Stimulated activated CD4-positive, alpha-beta T cell treated with anti-CD3 and anti-CD28 coated beads, Interleukin-4, amount 100 ng/mL, for 4 hours (primary cell): ENCODE measurements around the gene CASKIN1.
"Not testable (repeated sequence)": the region's sequence is repeated elsewhere in the genome, so short reads cannot be mapped to it uniquely, and the experiment has no call there.

Experiments
- DNase-seq, 2 experiments: peaks; one replicate each; pipeline ENCODE4 v3.0.0-alpha.2; 2020

CASKIN1 gene

DNA sequence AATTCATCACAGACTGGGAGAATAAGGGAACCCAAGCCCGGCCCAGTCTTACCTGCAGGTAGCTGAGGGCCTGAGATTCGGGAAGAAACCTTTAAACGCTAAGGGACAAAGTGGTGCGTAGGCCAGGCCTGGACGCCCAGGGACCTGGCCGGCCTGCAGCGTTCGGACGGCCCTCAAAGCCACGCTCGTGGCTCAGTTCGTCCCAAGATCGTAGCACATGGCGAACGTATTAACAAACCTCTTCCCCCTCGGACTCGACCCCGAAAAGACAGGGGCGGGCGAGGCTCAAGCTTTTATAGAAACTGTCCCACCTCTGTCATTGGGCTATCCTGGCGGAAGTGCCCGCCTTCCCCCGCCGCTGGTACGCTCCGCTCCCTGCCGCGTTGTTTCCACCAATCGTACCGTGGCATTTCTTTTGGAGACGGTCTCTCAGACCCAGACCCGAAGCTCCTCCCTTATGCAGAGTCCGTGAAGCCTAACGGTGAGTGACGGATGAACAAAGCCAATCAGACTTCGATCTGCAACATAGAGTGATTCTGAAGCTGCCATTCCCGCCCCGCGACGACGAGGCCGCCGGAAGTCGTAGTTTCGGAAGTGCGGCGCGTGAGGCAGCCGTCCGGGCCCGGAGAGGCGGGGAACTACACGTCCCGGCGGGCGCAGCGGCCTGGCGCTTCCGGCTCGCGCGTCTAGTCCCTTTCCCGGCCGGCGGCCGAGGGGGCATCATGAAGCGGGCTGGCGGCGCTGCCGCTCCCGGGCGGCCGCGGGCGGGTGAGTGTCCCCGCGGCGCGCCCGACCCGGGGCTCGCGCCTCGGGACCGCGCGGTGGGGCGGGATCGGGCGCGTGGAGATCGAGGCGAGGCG, 41.1 kb downstream of the CASKIN1 start, which contains the start of gene TRAF7:
TRAF7 (plus strand) TSS at position 692 of the 860 bp plus-strand sequence. CDS start 8,139 bp downstream, outside the sequence.
- DNase-seq = peak; percentile 94 to 99

DNA sequence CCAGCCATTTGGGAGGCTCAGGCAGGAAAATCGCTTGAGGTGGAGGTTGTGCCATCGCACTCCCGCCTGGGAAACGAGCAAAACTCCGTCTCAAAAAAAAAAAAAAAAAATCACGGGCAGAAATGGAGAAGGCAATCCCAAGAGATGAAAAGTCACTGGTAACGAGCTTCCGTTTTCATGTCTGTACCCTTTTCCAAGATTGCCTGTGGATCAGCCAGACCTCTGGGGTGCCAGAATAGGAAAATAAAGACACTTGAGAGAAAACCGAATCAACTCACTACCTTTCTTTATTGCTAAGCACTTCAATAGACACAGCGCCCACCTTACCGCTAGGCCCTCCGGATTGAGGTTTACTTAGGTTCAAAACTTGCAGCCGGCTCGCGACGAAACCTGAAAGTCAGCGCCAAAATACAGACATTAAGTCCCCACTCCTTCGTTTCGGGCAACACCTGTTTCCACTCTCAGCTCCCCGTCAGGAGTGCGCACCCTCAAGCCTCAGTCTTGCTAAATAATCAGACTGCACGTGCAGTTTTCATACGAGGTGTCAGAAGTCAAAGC, 41.8 kb downstream of the CASKIN1 start:
- no peak for DNase-seq

DNA sequence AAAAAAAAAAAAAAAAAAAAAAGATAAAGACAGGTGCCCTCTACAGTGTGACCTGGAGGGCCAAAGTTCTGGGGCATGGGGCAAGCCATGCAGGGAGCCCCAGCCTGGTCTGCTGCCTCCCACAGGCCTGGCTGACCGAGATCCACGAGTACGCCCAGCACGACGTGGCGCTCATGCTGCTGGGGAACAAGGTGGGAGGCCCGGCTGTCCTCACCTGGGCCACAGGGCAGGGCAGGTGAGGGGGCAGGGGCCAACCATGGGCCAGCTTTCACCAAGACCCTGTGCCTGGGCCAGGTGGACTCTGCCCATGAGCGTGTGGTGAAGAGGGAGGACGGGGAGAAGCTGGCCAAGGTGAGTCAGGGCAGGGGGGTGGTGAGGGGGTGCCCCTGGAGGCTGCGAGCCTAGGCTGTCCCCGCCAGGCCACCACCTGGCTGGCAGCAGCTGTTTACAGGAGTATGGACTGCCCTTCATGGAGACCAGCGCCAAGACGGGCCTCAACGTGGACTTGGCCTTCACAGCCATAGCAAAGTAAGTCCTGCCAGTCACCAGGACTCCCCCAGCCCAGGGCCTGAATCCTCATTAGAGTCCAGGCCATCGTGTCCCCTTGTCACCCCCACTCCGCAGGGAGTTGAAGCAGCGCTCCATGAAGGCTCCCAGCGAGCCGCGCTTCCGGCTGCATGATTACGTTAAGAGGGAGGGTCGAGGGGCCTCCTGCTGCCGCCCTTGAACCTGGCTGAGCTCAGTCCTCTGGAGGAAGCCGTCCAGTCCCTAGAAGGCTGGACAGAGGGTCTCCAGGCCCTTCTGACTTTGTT, 43.5 kb downstream of the CASKIN1 start:
- DNase-seq = peak in 1 of 2 experiments; percentile 42

DNA sequence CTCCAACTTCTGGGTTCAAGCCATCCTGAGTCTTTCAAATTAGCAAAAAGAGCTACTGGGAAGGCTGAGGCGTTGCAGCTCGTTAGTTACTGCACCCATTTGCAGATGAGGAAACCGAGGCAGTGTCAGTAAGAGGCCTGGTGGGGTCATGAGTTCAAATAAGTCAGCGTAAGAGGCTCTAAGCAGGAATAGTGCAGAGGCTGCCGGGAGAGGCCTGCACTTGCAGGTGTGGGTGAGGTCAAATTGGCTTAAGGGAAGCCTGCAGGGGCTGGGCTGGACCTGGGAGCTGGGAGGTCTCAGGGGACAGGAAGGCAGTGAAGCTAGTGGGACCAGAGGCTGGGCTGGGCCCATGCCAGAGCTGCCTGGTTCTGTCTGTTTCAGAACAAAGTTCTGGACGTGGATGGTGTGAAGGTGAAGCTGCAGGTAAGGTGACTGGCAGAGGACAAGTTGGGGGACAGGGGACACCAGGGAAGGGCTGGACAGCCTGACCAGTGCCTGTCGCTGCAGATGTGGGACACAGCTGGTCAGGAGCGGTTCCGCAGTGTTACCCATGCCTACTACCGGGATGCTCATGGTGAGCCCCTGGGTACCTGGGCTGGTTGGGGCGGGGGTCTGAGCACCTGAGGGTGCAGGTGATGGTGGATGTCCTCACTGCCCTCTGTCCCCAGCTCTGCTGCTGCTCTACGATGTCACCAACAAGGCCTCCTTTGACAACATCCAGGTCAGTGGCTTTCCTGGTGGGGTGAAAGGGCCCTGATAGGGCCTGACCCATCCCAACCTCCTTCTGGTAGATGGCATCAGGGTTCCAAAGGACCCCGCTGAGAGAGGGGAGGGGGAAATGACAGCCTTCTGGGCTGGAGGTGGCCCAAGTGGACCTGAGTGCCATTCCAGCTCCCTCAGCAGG, 45.0 kb downstream of the CASKIN1 start:
- DNase-seq = peak in 1 of 2 experiments; percentile 27

DNA sequence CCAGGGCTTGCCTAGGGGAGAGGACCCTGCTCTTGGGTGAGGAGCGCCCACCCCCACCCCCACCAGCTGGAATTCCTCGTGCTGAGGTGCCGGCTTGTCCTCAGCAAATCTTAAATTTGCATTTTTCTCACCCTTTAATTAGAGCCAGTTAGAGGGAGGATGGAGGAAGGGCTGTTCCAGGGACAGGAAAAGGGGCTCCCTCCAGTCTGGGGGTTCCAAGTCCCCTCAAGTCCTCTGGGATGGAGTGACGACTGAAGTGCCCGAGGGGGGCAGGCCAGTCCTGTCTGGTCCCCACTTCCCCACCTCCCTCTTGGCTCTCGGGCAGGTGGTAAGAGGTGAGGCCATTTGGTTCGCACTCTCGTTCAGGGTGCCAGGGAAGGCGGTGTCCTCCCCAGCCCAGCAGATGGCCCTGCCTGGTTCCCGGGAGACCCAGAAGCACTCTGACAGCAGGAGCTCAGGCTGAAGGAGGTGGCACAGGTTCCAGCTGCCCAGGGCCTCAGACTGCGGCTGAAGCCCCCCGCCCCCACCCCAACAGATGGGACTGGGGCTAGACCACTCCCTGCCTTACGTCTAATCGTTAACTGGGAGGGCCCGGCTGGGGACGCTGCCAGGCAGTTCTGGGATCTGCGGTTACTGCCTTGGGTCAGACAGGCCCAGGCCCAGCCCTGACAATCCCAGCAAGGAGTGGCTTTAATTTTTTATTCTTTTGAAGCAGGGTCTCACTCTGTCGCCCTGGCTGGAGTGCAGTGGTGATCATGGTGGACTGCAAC, 45.8 kb downstream of the CASKIN1 start:
- DNase-seq = peak in 1 of 2 experiments; percentile 32

DNA sequence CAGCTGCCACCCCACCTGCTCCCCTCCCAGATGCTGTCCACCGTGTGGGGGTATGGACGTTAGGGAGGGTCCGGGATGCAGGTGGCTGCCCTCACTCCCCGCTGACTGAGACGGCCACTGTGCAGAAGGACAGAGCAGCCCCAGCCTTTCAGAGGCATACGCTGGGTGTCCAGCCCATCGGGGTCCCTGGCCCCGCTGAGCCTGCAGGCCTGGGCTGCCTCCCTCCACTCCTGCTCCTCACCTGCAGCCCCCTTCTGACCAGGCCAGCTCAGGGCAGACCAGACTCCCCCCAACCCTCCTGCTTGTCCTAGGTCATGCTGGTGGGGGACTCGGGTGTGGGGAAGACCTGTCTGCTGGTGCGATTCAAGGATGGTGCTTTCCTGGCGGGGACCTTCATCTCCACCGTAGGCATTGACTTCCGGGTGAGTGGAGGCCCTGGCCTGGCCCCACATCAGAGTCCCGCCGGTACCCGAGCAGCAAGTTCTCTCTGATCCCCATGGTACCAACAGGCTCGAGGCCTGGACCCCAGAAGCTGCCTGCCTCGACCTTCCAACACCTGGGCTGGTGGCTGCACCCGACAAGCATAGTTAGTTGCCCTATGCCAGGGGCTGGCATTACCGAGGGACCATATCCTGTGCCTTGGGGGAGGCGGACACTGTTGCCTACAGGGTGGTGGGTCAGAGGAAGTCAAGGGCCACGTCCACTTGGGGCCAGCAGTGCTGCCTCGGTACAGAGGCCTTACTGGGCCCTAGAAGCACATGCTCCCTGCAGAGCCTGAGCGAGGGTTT, 46.6 kb downstream of the CASKIN1 start:
- peak in 1 of 2 experiments; percentile 35 for DNase-seq

DNA sequence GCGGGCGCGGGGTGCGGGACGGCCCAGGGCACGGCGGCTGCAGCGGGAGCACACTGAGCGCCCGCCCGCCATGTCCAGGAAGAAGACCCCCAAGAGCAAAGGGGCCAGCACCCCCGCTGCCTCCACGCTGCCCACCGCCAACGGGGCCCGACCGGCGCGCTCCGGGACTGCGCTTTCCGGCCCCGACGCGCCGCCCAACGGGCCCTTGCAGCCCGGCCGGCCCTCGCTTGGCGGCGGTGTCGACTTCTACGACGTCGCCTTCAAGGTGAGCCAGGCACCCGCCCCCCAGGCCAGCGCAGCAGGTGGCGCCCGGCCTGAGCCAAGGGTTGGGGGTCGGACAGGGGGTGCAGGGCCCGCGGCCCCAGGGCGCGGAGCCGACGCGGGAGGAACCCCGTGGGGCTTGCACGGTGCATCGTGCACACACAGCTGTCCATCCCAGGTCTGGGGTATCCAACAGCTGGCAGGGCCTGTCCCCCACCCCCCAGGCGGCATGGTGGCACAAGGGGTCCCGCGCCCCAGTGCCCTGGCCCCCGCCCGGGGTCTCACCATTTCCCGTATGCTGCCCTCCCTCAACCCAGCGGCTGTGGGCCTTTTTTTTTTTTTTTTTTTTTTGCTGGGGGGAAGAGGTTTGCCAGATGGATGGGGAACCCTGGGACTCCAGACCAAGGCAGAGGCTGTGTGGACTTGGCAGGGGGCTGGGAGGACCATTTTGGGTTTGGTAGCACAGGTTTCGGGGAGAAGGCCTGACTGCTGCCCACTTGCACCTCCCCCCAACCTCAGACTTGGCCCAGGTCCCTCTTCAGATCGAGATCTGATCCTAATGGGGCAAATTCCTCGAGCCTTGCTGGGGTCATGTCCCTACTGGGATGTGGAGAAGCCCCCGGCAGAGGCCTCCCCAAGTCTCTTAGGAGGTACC, 47.4 kb downstream of the CASKIN1 start:
- peak in 1 of 2 experiments; percentile 19 for DNase-seq

DNA sequence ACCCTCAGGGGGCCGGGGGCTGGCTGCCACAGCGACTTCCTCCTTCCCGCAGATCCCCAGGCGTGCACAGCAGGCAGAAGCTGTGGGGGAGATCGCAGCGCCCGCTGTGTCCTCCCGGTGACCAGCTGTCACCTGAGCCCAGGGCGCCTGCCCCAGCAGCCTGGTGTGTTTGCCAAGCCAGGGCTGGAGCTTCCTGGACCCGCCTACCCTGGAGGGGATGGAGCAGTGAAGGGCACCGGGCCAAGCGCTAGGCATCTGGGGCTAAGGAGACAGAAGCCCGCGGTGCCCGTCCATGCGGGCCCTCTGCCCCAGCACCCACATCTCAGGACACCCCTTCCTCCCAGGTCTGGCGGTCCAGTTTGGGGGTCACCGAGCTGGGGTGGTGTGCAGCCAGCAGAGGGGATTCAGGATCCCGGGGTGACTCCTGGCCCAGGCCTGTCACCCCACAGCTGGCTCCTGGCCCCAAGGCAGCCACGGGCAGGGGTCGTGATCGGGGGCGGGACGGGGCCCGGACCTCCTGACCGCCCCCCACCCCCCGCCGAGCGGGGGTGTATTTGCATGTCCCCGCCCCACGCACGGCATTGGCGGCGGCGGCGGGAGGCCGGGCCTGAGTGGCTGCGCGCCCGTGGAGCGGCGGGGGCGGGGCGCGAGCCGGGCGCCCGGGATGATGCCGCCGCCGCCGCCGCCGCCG, 48.3 kb downstream of the CASKIN1 start, which contains the start of gene RAB26:
RAB26 (plus strand) TSS at position 645 of the 691 bp plus-strand sequence. CDS start 159 bp downstream, outside the sequence.
- peak; percentile 47 to 56 for DNase-seq

DNA sequence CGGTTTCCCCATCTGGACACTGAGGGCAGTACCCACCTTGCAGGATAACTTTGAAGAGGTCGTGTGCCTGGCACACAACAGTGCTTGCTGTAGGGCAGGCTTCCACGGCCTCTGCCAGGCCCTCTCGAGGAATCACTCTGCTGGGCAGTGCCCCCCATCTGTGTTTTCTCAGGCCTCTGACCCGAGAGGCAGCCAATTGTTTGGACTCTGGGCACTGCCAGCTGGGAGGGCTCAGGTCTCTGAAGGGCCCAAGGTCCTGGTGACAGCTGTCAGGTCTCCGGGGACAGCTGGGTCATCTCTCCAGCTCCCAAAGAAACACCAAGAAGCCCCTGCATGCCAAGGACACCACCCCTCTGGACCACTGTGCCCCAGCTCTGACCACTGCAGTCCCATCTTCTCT, 49.0 kb downstream of the CASKIN1 start:
- no peak for DNase-seq

DNA sequence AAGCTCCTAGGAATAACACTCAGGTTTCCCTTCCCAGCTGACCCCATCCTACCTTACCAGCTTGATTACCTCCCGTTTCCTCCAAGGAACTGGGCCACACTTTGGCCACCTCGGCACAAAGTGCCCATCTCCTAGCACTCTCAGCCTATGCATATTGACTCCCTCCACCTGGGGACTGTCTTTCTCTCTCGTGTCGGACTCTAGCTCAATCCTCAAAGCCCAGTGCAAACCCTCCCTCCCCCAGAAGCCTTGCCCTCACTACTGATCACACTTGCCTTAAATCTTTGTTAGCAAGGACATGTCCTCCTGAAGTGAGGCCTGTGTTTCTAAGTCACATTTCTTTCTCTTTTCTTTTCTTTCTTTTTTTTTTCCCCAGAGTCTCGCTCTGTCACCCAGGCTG, 50.6 kb downstream of the CASKIN1 start:
- DNase-seq = no peak

DNA sequence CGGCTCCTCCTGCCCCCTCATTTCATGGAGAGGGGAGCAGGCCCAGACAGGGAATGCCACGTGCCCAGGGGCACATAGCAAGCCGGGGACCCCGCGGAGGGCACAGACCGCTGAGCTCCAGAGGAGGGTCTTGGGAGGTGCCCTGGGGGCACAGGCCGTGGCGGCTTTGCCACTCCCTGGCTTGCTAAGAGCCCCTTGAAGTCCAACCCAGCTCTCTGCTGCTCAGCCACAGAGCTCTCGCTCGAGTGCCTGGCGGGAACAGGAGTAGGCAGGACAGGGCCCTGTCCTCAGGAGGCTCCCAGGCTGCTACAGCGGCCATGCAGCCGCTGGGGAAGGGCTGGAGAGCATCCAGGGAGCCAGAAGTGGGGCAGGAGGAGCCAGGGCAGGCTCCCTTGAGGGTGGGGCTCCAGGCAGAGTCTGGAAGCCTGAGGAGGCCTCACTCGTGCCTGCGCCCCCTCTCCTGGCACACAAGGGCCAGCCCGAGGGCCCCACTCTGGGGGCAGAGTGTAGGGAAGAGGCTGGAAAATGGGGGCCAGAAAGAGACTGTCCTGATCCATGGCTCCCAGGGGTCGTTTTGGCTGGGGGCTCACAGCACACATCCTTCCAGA, 52.4 kb downstream of the CASKIN1 start:
- DNase-seq = no peak

DNA sequence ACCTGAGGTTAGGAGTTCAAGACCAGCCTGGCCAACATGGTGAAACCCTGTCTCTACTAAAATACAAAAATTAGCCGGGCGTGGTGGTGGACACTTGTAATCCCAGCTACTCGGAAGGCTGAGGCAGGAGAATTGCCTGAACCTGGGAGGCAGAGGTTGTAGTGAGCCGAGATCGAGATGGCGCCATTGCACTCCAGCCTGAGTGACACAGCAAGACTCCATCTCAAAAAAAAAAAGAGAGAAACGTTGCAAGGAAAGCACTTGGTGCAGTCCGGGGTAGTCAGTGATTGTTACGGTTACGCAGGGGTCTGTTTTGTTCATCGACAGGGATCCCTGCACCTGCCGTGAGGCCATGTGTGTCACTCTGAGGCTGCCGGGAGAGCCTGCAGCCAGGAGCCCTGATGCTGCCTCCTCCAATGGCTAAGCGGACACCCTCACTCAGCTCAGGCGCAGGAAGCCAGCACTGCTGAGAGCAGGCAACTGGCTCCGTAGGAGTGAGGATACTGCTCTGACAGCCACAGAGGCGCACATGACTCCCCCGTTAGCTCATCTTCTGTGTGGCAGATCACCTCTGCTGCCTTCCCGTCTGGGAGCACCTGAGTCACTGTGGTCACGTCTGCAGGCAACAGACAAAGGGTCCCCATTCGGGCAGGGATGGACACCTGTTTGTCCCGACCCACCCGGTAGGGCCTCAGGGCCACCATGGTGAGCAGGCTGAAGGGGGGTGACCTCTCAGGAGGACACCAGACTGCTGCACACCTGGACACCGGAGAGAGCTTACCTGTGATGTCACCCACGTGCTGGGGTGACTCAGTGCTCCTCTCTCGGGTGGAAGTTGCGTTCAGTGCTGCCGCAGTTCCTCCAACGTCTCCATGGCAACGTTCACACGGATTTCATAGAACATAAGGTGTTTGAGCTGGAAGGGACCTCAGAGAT, 53.2 kb downstream of the CASKIN1 start:
- peak in 1 of 2 experiments; percentile 20 for DNase-seq

DNA sequence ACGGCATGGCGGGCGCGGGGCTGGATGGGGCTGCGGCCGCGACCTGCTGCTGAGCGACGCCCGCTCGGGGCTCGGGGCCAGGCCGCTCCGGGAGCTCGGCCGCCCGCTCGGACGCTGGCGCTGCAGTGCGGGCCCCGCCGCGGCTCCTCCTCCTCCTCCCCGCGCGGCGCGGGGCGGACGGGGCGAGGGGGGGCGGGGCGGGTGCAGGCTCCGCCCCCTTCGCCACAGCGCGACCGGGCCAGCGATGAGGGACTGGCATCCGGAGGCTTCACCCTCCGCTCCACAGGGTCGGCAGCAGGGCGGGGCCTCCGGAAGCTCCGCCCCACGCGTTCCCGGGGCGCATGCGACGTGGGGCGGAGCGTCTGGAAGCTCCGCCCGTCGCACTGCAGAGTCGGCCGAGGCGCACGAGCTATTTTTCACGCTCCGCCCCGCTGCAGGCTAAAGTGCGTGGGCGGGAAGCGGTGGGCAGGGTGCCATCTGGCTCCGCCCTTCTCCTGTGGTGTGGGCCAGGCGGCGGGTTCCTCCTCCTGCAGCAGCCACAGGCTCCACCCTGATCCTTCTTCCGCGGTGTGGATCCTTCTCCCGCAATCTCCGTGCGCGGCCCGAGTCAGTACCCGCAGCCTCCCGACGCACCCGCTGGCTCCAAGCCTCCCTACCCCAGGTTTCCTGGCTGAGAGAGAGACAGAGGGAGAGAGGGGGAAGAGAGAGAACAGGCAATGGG, 60.5 kb downstream of the CASKIN1 start, which contains the start of gene PKD1:
PKD1 (minus strand) TSS at position 129 of the 721 bp plus-strand sequence. CDS start 209 bp downstream, outside the sequence.
- peak; percentile 98 to 100 for DNase-seq

DNA sequence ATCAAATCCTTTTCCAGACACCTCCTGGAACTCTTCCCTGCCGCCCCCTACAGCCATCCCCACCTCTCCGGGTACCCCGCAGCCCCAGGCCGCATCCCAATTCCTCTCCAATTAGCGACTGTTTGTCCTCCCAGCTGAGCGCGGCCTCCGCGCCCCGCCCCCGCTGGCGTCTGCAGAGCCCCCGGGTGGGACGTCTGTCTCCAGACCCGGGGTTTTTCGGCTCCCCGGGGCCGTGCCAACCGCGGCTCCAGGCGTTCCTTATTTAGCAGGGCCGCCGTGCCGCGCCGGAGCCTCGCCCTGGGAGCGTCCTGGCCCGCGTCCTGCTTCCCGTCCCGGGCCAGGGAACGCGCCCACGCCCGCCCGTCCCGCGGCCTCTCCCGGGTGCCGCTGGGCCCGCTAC, 61.3 kb downstream of the CASKIN1 start:
- not testable (repeated sequence) for DNase-seq

DNA sequence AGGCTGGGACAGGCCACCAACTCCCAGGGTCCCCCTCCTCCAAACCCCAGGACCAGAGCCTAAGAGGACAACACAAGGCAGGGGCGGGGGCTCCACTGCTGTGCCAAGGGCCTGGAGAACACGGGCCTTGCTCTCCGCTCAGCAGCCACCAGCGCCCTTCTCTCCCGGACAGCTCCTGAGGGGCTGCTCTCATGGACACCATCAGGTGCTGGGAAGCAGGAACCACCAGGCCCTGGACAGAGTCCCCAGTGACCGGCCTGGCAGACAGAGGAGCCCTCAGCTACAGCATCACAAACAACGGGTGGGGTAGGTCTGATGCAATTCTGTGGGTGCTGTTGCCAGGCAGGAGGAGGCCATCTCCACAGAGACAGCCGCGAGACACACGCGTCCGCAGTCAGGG, 62.6 kb downstream of the CASKIN1 start:
- not testable (repeated sequence) for DNase-seq

DNA sequence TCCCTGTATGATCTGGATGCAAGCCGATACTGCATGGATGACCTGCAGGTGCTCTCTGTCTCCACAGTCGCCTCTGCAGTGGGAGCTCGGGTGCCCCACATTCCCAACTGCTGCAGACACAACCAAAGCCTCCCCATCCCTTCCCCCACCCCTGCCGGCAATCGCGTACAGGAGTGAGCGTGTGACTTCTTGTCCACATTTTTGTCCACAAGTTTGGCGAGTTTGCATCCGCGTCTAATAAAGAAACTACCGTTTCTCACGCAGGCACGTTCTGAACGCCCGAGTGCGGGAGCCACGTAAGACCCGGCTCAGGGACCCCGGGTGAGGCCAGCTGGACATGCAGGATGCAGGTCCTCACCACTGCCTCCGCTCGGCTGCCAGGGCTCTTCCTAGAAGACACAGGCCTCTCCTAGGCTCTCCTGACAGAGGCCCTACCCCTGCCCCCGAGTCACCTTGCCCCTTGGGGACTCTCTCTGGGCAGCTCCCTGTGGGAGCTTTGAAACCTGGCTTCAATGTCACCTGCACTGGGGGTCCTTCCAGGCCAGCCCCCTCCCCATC, 66.4 kb downstream of the CASKIN1 start:
- DNase-seq = not testable (repeated sequence)
